ENCODE data around the gene FAM120B.

The FAM120B gene

DNA sequence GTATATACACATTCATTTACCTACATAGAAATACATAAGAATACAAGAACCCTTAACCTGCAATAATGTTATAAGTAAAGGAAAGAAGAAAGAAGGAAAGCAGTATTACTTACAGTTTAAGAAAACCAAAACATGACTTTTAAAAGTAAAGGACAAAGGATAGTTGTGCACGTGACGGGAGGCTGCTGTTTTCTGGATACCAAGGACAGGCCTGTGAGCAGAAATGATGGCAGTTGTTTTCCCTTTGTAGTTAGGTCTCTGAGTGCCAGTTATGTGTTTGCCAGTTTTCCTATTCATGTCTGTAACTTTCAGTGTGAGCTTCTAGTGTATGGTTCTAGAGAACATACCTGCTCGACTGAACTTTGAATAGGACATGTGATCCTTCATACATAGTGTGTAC lies 54.8 kb downstream of the FAM120B start:
- DNase-seq (ENCODE audit: low spot score) = no peak
- in situ Hi-C loops (cut with MboI; ENCODE audit: low sequenced_read_pairs, unreplicated experiment) = no loop called here
- TF ChIP-seq, protein P1, sequence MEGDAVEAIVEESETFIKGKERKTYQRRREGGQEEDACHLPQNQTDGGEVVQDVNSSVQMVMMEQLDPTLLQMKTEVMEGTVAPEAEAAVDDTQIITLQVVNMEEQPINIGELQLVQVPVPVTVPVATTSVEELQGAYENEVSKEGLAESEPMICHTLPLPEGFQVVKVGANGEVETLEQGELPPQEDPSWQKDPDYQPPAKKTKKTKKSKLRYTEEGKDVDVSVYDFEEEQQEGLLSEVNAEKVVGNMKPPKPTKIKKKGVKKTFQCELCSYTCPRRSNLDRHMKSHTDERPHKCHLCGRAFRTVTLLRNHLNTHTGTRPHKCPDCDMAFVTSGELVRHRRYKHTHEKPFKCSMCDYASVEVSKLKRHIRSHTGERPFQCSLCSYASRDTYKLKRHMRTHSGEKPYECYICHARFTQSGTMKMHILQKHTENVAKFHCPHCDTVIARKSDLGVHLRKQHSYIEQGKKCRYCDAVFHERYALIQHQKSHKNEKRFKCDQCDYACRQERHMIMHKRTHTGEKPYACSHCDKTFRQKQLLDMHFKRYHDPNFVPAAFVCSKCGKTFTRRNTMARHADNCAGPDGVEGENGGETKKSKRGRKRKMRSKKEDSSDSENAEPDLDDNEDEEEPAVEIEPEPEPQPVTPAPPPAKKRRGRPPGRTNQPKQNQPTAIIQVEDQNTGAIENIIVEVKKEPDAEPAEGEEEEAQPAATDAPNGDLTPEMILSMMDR (IDR thresholded peaks at IDR 0.05; ENCODE audit: borderline replicate concordance, control extremely low read depth, extremely low read depth, insufficient read depth, missing control alignments) = no peak

- TF ChIP-seq, protein P1 (IDR thresholded peaks at IDR 0.05; ENCODE audit: borderline replicate concordance, control extremely low read depth, extremely low read depth, insufficient read depth, missing control alignments) = no peak
- DNase-seq (ENCODE audit: low spot score) = no peak
- in situ Hi-C loops (cut with MboI; ENCODE audit: low sequenced_read_pairs, unreplicated experiment) = no loop called here
Measured at GRCh38 chr6:170362121-170362520, 55.6 kb downstream of the FAM120B start.

DNA sequence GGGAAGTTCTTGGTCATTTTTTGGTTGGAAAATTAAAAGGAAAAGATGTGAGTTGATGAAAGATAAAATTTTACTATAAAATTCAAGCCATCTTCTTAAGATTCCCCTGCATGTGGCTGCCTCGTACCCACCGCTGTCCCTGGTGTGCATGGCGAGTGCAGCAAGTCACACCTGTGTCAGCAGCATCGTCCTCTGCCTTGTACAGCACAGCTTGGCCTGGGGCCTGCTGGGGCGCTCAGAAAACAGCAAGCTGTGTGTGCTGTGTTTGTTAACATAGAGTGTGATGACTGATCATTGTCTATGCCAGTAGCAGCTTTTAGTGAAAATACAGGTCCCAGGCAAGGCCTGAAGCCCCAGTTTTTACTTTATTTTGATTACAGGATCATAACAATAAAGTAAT lies 56.7 kb downstream of the FAM120B start:
- DNase-seq (ENCODE audit: low spot score) = no peak
- TF ChIP-seq, protein P1 (IDR thresholded peaks at IDR 0.05; ENCODE audit: borderline replicate concordance, control extremely low read depth, extremely low read depth, insufficient read depth, missing control alignments) = no peak
- in situ Hi-C loops (cut with MboI; ENCODE audit: low sequenced_read_pairs, unreplicated experiment) = no loop called here

DNA sequence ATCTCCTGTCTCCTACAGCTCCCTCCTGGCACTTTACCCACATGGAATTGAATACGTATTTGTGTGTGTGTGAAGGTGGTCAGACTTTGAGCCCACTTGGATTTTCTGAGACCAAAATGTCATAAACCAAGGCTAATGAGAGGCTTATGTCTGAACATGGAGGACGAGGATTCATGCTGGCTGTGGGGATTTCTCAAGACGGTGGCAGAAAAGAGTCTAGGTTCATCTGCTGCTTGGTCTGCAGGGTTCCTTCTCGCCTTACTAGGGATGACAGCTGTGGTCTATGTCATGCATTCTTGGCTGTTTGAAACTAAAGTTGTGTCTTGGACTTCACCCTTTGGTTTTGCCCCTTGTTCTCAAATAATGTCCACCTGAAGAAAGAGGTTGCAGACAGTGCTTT lies 58.6 kb downstream of the FAM120B start:
- in situ Hi-C loops (cut with MboI; ENCODE audit: low sequenced_read_pairs, unreplicated experiment) = no loop called here
- DNase-seq (ENCODE audit: low spot score) = no peak
- TF ChIP-seq, protein P1 (IDR thresholded peaks at IDR 0.05; ENCODE audit: borderline replicate concordance, control extremely low read depth, extremely low read depth, insufficient read depth, missing control alignments) = no peak

DNA sequence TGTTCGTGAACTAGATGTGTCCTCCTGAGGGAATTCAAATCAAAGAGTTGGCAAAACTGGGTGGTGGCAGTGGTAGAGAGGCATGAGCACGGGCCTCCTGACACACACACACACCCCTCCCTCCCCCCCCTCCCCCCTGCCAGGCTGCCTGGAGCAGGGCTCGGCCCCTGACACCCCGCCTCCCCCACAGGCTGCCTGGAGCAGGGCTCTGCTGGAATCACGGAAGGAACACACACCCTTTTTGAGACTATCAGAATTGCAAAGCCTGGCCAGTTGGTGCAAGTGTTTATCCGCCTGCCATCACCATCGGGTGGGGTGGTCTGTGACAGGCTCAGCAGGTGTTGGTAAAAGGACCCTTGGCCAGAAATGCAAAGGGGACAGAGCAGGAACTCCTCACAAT lies 59.0 kb downstream of the FAM120B start:
- in situ Hi-C loops (cut with MboI; ENCODE audit: low sequenced_read_pairs, unreplicated experiment) = no loop called here
- TF ChIP-seq, protein P1 (IDR thresholded peaks at IDR 0.05; ENCODE audit: borderline replicate concordance, control extremely low read depth, extremely low read depth, insufficient read depth, missing control alignments) = no peak
- DNase-seq (ENCODE audit: low spot score) = no peak

DNA sequence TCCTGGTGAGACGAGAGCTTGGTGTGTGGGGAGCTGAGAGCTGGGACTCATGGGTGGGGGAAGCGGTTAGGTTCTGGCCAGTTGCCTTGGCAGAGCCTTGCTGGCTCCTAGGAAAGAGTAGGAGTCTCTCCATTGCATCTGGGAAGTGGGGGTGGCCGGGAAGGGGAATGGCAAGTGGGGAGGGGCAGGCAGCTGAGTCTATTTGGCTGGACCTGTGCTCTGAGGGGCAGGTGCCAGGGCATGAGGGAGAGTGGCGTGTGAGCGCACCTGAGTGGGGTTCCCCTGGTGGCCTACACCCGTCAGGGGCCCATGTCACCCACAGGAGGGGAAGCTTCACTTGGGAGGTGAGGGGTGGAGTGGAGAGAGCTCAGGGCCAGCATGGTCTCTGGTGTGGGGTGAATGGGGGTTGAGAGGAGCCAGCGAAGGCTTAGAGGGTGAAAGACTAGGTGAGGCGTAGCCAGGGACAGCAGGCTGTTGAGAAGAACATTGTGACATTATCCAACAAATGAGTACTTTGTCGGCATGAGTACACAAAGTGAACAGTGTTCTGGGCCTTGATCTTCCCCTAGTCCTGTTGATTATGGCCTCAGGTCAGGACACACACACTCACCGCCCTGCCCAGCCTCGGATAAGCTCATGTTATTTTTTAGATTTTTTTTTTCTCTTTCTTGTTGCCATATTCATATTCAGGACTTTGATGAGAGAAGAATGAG lies 59.8 kb downstream of the FAM120B start:
- TF ChIP-seq, protein P1 (IDR thresholded peaks at IDR 0.05; ENCODE audit: borderline replicate concordance, control extremely low read depth, extremely low read depth, insufficient read depth, missing control alignments) = no peak
- in situ Hi-C loops (cut with MboI; ENCODE audit: low sequenced_read_pairs, unreplicated experiment) = no loop called here
- no peak for DNase-seq (ENCODE audit: low spot score)
